GM23338 (cell line): ENCODE measurements around the gene GSDME. TPM values are rescaled to one million over a fixed set of nuclear protein-coding genes. Genes with fewer than 3 reads are reported as not detected.

ENCODE experiments used
- ATAC-seq: fragments of 200-7000 bp; cut with Tn5 transposase; 3 replicates; pipeline ENCODE4 v1.9.1; 2020
- DNase-seq: peaks from one replicate; pipeline ENCODE4 v3.0.0-alpha.2; 2015; ENCODE audit warnings: low spot score
- H2AFZ ChIP-seq: fragments of 200-600 bp; sonication (generic); 2 replicates; pipeline ENCODE4 v1.8.0; 2016; ENCODE audit warnings: antibody characterized with exemption, mild to moderate bottlenecking, moderate library complexity
- H3F3A ChIP-seq: fragments of 200-600 bp; sonication (generic); replicated peaks from 2 replicates; pipeline ENCODE4 v1.8.0; 2017; ENCODE audit warnings: antibody characterized with exemption, mixed run types, low read depth
- H3K27ac ChIP-seq: fragments of 200-600 bp; sonication (generic); 2 replicates; pipeline ENCODE4 v1.6.1; 2016; ENCODE audit warnings: low read depth
- H3K27me3 ChIP-seq: fragments of 200-600 bp; sonication (generic); 2 replicates; pipeline ENCODE4 v1.8.0; 2016; ENCODE audit warnings: mild to moderate bottlenecking, mixed run types, moderate library complexity; ENCODE audit not compliant: insufficient read depth
- H3K36me3 ChIP-seq: fragments of 200-600 bp; sonication (generic); 2 replicates; pipeline ENCODE4 v1.8.0; 2016; ENCODE audit warnings: mild to moderate bottlenecking; ENCODE audit not compliant: insufficient read depth
- H3K4me1 ChIP-seq: fragments of 200-600 bp; sonication (generic); 2 replicates; pipeline ENCODE4 v1.8.0; 2016; ENCODE audit warnings: mild to moderate bottlenecking, moderate library complexity; ENCODE audit not compliant: insufficient read depth
- H3K4me2 ChIP-seq: fragments of 200-600 bp; sonication (generic); 2 replicates; pipeline ENCODE4 v1.7.1; 2017; ENCODE audit warnings: mixed run types
- H3K4me3 ChIP-seq: fragments of 200-600 bp; sonication (generic); 2 replicates; pipeline ENCODE4 v1.6.1; 2016; ENCODE audit warnings: mixed run types
- H3K79me2 ChIP-seq: fragments of 200-600 bp; sonication (generic); replicated peaks from 2 replicates; pipeline ENCODE4 v1.8.0; 2017; ENCODE audit warnings: mild to moderate bottlenecking; ENCODE audit not compliant: insufficient read depth
- H3K9me2 ChIP-seq: fragments of 200-600 bp; sonication (generic); 2 replicates; pipeline ENCODE4 v1.8.0; 2017; ENCODE audit not compliant: insufficient read depth
- H4K20me1 ChIP-seq: fragments of 200-600 bp; sonication (generic); replicated peaks from 2 replicates; pipeline ENCODE4 v1.8.0; 2017; ENCODE audit warnings: mild to moderate bottlenecking; ENCODE audit not compliant: insufficient read depth
- H3K27ac Mint-ChIP-seq: 2 replicates; pipeline ENCODE4 v1.8.0; 2020; ENCODE audit warnings: inconsistent platforms, mild to moderate bottlenecking, moderate library complexity, mixed read lengths
- H3K27me3 Mint-ChIP-seq: 3 replicates; pipeline ENCODE4 v1.8.0; 2022; ENCODE audit warnings: low read depth, mild to moderate bottlenecking, moderate library complexity, mixed read lengths, inconsistent platforms; ENCODE audit not compliant: insufficient read depth, poor library complexity
- H3K36me3 Mint-ChIP-seq: 3 replicates; pipeline ENCODE4 v1.8.0; 2021; ENCODE audit warnings: low read depth, mild to moderate bottlenecking, inconsistent platforms, moderate library complexity, mixed read lengths
- H3K4me1 Mint-ChIP-seq: 3 replicates; pipeline ENCODE4 v1.8.0; 2020; ENCODE audit warnings: mild to moderate bottlenecking, inconsistent platforms, mixed read lengths
- H3K4me3 Mint-ChIP-seq: 3 replicates; pipeline ENCODE4 v1.8.0; 2021; ENCODE audit warnings: moderate library complexity, mild to moderate bottlenecking, inconsistent platforms, mixed read lengths
- H3K9me3 Mint-ChIP-seq: 3 replicates; pipeline ENCODE4 v1.8.0; 2020; ENCODE audit warnings: moderate library complexity, mild to moderate bottlenecking, inconsistent platforms, mixed read lengths
- CREB1 ChIP-seq: fragments of 250-450 bp; sonication (Bioruptor Pico); IDR thresholded peaks from 2 replicates; pipeline ENCODE4 v1.5.0; 2020; ENCODE audit warnings: low read depth, mild to moderate bottlenecking, moderate library complexity
- CTCF ChIP-seq, 2 experiments: fragments of 200-600 bp in 1 of 2; sonication (generic) in 1 of 2; conservative IDR thresholded peaks; 2 replicates each; pipeline versions ENCODE4 v1.5.1 to v1.6.1; 2016 to 2017; ENCODE audit warnings: antibody characterized with exemption in 2 of 2, low read depth in 2 of 2, mild to moderate bottlenecking in 2 of 2, moderate library complexity in 1 of 2
- ETS1 ChIP-seq: IDR thresholded peaks from 2 replicates; pipeline ENCODE4 v1.6.1; 2016; ENCODE audit warnings: antibody characterized with exemption
- EZH2 ChIP-seq: fragments of 200-600 bp; sonication (generic); IDR thresholded peaks from one replicate; pipeline ENCODE4 v1.8.0; 2017; ENCODE audit warnings: antibody characterized with exemption, mild to moderate bottlenecking, low read depth; ENCODE audit not compliant: unreplicated experiment
- EZH2phosphoT487 ChIP-seq: fragments of 200-600 bp; sonication (generic); IDR thresholded peaks from one replicate; pipeline ENCODE4 v1.8.1; 2018; ENCODE audit warnings: antibody characterized with exemption; ENCODE audit not compliant: unreplicated experiment
- JUNB ChIP-seq: IDR thresholded peaks from one replicate; pipeline ENCODE4 v1.6.1; 2016; ENCODE audit warnings: antibody characterized with exemption; ENCODE audit not compliant: unreplicated experiment
- NANOG ChIP-seq: IDR thresholded peaks from 2 replicates; pipeline ENCODE4 v1.6.1; 2016; ENCODE audit warnings: antibody characterized with exemption, borderline replicate concordance
- POLR2AphosphoS5 ChIP-seq: IDR thresholded peaks from 2 replicates; pipeline ENCODE4 v1.6.1; 2016; ENCODE audit warnings: antibody characterized with exemption, low read depth
- STAT1 ChIP-seq: IDR thresholded peaks from one replicate; pipeline ENCODE4 v1.6.1; 2016; ENCODE audit warnings: antibody characterized with exemption; ENCODE audit not compliant: unreplicated experiment
- ZNF114 ChIP-seq: fragments of 250-450 bp; sonication (Bioruptor Pico); IDR thresholded peaks from 2 replicates; pipeline ENCODE4 v1.5.0; 2020; ENCODE audit warnings: mild to moderate bottlenecking, moderate library complexity
- ZNF331 ChIP-seq: fragments of 250-450 bp; sonication (Bioruptor Pico); IDR thresholded peaks from 2 replicates; pipeline ENCODE4 v1.5.0; 2020; ENCODE audit warnings: low read depth, mild to moderate bottlenecking, moderate library complexity
- polyA plus RNA-seq: library from polyadenylated mRNA; unstranded; fragments of >200 nt; fragmentation: Nextera tagmentation; extraction: Ambion mirVana; gene quantifications from 2 replicates; pipeline ENCODE4 v1.2.1, GENCODE V29; 2016
- total RNA-seq: library from RNA; depleted of rRNA; stranded (reverse); fragments of >200 nt; shearing (Covaris generic); gene quantifications from 2 replicates; pipeline ENCODE4 v1.2.3, GENCODE V29; 2014
- TF ChIP-seq, protein P1 (sequence below): IDR thresholded peaks from one replicate; pipeline ENCODE4 v1.6.1; 2018; ENCODE audit warnings: antibody characterized with exemption; ENCODE audit not compliant: unreplicated experiment
- TF ChIP-seq, protein P2 (sequence below): fragments of 250-450 bp; sonication (Bioruptor Pico); IDR thresholded peaks from 2 replicates; pipeline ENCODE4 v1.5.0; 2020; ENCODE audit warnings: mild to moderate bottlenecking, moderate library complexity

GSDME gene
- total and polyA plus RNA-seq, 2 experiments from 2014 or later: 8.3 to 8.5 TPM

DNA sequence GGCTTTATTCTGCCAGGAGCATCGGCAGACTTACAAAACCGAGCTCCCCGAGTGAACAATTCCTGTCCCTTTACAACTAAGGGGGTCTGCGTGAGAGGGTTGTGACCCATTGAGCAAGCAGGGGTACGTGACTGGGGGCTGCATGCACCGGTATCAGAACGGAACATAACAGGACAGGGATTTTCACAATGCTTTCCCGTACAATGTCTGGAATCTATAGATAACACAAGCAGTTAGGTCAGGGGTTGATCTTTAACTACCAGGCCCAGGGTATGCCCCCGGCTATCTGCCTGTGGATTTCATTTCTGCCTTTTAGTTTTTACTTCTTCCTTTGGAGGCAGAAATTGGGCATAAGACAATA lies 38.1 kb upstream of the GSDME start:
- no peaks in the 10 kb centered on the region for H3K9me3 Mint-ChIP-seq
- H3K27ac Mint-ChIP-seq: no peak overlapping the region
- peaks cover 1% of the 10 kb centered on the region for H3K27me3 Mint-ChIP-seq
- Histone ChIP-seq H4K20me1 (no peaks in the 10 kb centered on the region), H3F3A (no peaks in the 10 kb centered on the region), H3K4me2 (no peak overlapping the region), H3K4me3 (no peak overlapping the region), H3K9me2 (no peaks in the 10 kb centered on the region), H3K79me2 (no peaks in the 10 kb centered on the region), H3K27ac (no peak overlapping the region), H3K27me3 (no peaks in the 10 kb centered on the region), H3K4me1 (no peaks in the 10 kb centered on the region), H2AFZ (no peak overlapping the region), H3K36me3 (no peaks in the 10 kb centered on the region)
- H3K36me3 Mint-ChIP-seq: no peaks in the 10 kb centered on the region; the same call in 2 of the 3 replicates
- no peak overlapping the region for H3K4me3 Mint-ChIP-seq
- no peak for ATAC-seq
- TF ChIP-seq, protein P1, sequence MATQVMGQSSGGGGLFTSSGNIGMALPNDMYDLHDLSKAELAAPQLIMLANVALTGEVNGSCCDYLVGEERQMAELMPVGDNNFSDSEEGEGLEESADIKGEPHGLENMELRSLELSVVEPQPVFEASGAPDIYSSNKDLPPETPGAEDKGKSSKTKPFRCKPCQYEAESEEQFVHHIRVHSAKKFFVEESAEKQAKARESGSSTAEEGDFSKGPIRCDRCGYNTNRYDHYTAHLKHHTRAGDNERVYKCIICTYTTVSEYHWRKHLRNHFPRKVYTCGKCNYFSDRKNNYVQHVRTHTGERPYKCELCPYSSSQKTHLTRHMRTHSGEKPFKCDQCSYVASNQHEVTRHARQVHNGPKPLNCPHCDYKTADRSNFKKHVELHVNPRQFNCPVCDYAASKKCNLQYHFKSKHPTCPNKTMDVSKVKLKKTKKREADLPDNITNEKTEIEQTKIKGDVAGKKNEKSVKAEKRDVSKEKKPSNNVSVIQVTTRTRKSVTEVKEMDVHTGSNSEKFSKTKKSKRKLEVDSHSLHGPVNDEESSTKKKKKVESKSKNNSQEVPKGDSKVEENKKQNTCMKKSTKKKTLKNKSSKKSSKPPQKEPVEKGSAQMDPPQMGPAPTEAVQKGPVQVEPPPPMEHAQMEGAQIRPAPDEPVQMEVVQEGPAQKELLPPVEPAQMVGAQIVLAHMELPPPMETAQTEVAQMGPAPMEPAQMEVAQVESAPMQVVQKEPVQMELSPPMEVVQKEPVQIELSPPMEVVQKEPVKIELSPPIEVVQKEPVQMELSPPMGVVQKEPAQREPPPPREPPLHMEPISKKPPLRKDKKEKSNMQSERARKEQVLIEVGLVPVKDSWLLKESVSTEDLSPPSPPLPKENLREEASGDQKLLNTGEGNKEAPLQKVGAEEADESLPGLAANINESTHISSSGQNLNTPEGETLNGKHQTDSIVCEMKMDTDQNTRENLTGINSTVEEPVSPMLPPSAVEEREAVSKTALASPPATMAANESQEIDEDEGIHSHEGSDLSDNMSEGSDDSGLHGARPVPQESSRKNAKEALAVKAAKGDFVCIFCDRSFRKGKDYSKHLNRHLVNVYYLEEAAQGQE: no peak
- no peak for TF ChIP-seq ZNF114
- TF ChIP-seq ZNF331 (CRISPR knock-in tag): no peak
- TF ChIP-seq, protein P2, sequence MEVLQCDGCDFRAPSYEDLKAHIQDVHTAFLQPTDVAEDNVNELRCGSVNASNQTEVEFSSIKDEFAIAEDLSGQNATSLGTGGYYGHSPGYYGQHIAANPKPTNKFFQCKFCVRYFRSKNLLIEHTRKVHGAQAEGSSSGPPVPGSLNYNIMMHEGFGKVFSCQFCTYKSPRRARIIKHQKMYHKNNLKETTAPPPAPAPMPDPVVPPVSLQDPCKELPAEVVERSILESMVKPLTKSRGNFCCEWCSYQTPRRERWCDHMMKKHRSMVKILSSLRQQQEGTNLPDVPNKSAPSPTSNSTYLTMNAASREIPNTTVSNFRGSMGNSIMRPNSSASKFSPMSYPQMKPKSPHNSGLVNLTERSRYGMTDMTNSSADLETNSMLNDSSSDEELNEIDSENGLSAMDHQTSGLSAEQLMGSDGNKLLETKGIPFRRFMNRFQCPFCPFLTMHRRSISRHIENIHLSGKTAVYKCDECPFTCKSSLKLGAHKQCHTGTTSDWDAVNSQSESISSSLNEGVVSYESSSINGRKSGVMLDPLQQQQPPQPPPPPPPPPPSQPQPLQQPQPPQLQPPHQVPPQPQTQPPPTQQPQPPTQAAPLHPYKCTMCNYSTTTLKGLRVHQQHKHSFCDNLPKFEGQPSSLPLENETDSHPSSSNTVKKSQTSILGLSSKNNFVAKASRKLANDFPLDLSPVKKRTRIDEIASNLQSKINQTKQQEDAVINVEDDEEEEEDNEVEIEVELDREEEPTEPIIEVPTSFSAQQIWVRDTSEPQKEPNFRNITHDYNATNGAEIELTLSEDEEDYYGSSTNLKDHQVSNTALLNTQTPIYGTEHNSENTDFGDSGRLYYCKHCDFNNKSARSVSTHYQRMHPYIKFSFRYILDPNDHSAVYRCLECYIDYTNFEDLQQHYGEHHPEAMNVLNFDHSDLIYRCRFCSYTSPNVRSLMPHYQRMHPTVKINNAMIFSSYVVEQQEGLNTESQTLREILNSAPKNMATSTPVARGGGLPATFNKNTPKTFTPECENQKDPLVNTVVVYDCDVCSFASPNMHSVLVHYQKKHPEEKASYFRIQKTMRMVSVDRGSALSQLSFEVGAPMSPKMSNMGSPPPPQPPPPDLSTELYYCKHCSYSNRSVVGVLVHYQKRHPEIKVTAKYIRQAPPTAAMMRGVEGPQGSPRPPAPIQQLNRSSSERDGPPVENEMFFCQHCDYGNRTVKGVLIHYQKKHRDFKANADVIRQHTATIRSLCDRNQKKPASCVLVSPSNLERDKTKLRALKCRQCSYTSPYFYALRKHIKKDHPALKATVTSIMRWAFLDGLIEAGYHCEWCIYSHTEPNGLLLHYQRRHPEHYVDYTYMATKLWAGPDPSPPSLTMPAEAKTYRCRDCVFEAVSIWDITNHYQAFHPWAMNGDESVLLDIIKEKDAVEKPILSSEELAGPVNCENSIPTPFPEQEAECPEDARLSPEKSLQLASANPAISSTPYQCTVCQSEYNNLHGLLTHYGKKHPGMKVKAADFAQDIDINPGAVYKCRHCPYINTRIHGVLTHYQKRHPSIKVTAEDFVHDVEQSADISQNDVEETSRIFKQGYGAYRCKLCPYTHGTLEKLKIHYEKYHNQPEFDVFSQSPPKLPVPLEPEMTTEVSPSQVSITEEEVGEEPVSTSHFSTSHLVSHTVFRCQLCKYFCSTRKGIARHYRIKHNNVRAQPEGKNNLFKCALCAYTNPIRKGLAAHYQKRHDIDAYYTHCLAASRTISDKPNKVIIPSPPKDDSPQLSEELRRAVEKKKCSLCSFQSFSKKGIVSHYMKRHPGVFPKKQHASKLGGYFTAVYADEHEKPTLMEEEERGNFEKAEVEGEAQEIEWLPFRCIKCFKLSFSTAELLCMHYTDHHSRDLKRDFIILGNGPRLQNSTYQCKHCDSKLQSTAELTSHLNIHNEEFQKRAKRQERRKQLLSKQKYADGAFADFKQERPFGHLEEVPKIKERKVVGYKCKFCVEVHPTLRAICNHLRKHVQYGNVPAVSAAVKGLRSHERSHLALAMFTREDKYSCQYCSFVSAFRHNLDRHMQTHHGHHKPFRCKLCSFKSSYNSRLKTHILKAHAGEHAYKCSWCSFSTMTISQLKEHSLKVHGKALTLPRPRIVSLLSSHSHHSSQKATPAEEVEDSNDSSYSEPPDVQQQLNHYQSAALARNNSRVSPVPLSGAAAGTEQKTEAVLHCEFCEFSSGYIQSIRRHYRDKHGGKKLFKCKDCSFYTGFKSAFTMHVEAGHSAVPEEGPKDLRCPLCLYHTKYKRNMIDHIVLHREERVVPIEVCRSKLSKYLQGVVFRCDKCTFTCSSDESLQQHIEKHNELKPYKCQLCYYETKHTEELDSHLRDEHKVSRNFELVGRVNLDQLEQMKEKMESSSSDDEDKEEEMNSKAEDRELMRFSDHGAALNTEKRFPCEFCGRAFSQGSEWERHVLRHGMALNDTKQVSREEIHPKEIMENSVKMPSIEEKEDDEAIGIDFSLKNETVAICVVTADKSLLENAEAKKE (CRISPR knock-in tag): no peak
- TF ChIP-seq JUNB: no peak
- TF ChIP-seq ETS1: no peak
- TF ChIP-seq EZH2phosphoT487: no peak
- no peak for TF ChIP-seq CREB1 (CRISPR knock-in tag)
- TF ChIP-seq NANOG: no peak
- TF ChIP-seq CTCF (conservative IDR thresholded peaks at IDR 0.05; ENCODE audit: low read depth in 2 of 2): no peak
- no peak for TF ChIP-seq STAT1
- no peak for TF ChIP-seq POLR2AphosphoS5
- no peak for TF ChIP-seq EZH2
- DNase-seq: no peak
- peaks cover 11% of the 10 kb centered on the region for H3K4me1 Mint-ChIP-seq
